Measurements from ENCODE around the gene PMM2.

Gene PMM2

GRCh38 chr16:8760021-8760420, 37.6 kb upstream of the PMM2 start:
- peaks cover 0 to 39% of the 10 kb centered on the region in 2 donors for H3K36me3 ChIP-seq (replicated peaks in 1 of 2; ENCODE audit: control insufficient read depth in 2 of 2, insufficient read depth in 2 of 2, low read length in 2 of 2)
- no CpG with 5 or more reads among the region's 10 CpGs for WGBS, 2 donors (ENCODE audit: extremely low coverage in 2 of 2, insufficient read length in 2 of 2, insufficient replicate concordance in 1 of 2)

GRCh38 chr16:8761078-8761477, 36.6 kb upstream of the PMM2 start:
- Histone ChIP-seq H2BK120ac (ENCODE audit: low read depth, low read length) (no peak overlapping the region), H3K36me3 (replicated peaks in 1 of 2; ENCODE audit: control insufficient read depth in 2 of 2, insufficient read depth in 2 of 2, low read length in 2 of 2) (peaks cover 0 to 39% of the 10 kb centered on the region in 2 donors), H2AFZ (ENCODE audit: low read length) (no peak overlapping the region), H2BK12ac (ENCODE audit: low read length) (no peak overlapping the region), H3K23ac (ENCODE audit: low read depth, low read length, poor library complexity) (no peak overlapping the region), H3K9me3 (replicated peaks in 1 of 2; ENCODE audit: control insufficient read depth in 2 of 2, insufficient read depth in 1 of 2, low read depth in 1 of 2, low read length in 2 of 2) (no peaks in the 10 kb centered on the region), H3K9ac (ENCODE audit: low read depth, low read length, poor library complexity) (no peak overlapping the region), H3K4me3 (ENCODE audit: low read length in 2 of 2) (no peak overlapping the region), H3K27me3 (ENCODE audit: control insufficient read depth in 3 of 3, insufficient read depth in 3 of 3, low read depth in 1 of 3, low read length in 3 of 3) (no peaks in the 10 kb centered on the region), H4K8ac (ENCODE audit: low read depth, low read length) (no peak overlapping the region), H3K4me1 (ENCODE audit: control insufficient read depth in 2 of 2, insufficient read depth in 1 of 2, low read depth in 1 of 2, low read length in 2 of 2) (peaks cover 5 to 12% of the 10 kb centered on the region in 2 donors), H3K4me2 (ENCODE audit: insufficient read depth, low read length, poor library complexity, severe bottlenecking) (no peak overlapping the region), H2BK15ac (ENCODE audit: low read length) (peak overlapping the region; percentile 59), H3K27ac (replicated peaks; ENCODE audit: low read length) (no peak overlapping the region), H3K79me1 (ENCODE audit: low read depth, low read length) (no peaks in the 10 kb centered on the region), H3K4ac (ENCODE audit: low read length) (no peak overlapping the region), H2BK5ac (ENCODE audit: low read length) (no peak overlapping the region), H2AK5ac (ENCODE audit: low read depth, low read length) (no peak overlapping the region), H4K91ac (ENCODE audit: low read depth, low read length, poor library complexity) (no peak overlapping the region), H3K14ac (ENCODE audit: low read length) (no peak overlapping the region), H3K18ac (ENCODE audit: low read length) (no peak overlapping the region)
- 100% methylated on average over 2 of the region's 6 CpGs; no CpG with 5 or more reads in 1 of the 2 donors for WGBS, 2 donors (ENCODE audit: extremely low coverage in 2 of 2, insufficient read length in 2 of 2, insufficient replicate concordance in 1 of 2)
- DNase-seq (ENCODE audit: low spot score): no peak

More at GRCh38 chr16:8760021-8760420, 37.6 kb upstream of the PMM2 start:
- H3K79me1 ChIP-seq (ENCODE audit: low read depth, low read length): no peaks in the 10 kb centered on the region
- H4K8ac ChIP-seq (ENCODE audit: low read depth, low read length): no peak overlapping the region
- H2AK5ac ChIP-seq (ENCODE audit: low read depth, low read length): no peak overlapping the region
- H2BK15ac ChIP-seq (ENCODE audit: low read length): no peak overlapping the region
- no peak overlapping the region for H2BK120ac ChIP-seq (ENCODE audit: low read depth, low read length)
- no peak overlapping the region for H4K91ac ChIP-seq (ENCODE audit: low read depth, low read length, poor library complexity)
- no peak overlapping the region for H3K14ac ChIP-seq (ENCODE audit: low read length)
- H3K27ac ChIP-seq (replicated peaks; ENCODE audit: low read length): no peak overlapping the region
- H3K4me1 ChIP-seq (ENCODE audit: control insufficient read depth in 2 of 2, insufficient read depth in 1 of 2, low read depth in 1 of 2, low read length in 2 of 2): peaks cover 5 to 11% of the 10 kb centered on the region in 2 donors
- H3K18ac ChIP-seq (ENCODE audit: low read length): no peak overlapping the region
- H2BK12ac ChIP-seq (ENCODE audit: low read length): no peak overlapping the region
- H3K23ac ChIP-seq (ENCODE audit: low read depth, low read length, poor library complexity): no peak overlapping the region
- no peaks in the 10 kb centered on the region for H3K27me3 ChIP-seq (ENCODE audit: control insufficient read depth in 3 of 3, insufficient read depth in 3 of 3, low read depth in 1 of 3, low read length in 3 of 3)
- H2BK5ac ChIP-seq (ENCODE audit: low read length): no peak overlapping the region
- H3K4me2 ChIP-seq (ENCODE audit: insufficient read depth, low read length, poor library complexity, severe bottlenecking): no peak overlapping the region
- H3K9ac ChIP-seq (ENCODE audit: low read depth, low read length, poor library complexity): no peak overlapping the region
- no peak for DNase-seq (ENCODE audit: low spot score)
- no peak overlapping the region for H3K4me3 ChIP-seq (ENCODE audit: low read length in 2 of 2)
- H3K9me3 ChIP-seq (replicated peaks in 1 of 2; ENCODE audit: control insufficient read depth in 2 of 2, insufficient read depth in 1 of 2, low read depth in 1 of 2, low read length in 2 of 2): no peaks in the 10 kb centered on the region
- H3K4ac ChIP-seq (ENCODE audit: low read length): no peak overlapping the region
- H2AFZ ChIP-seq (ENCODE audit: low read length): no peak overlapping the region

GRCh38 chr16:8762254-8762653, 35.4 kb upstream of the PMM2 start:
- H3K9ac ChIP-seq (ENCODE audit: low read depth, low read length, poor library complexity): no peak overlapping the region
- peaks cover 0 to 44% of the 10 kb centered on the region in 2 donors for H3K36me3 ChIP-seq (replicated peaks in 1 of 2; ENCODE audit: control insufficient read depth in 2 of 2, insufficient read depth in 2 of 2, low read length in 2 of 2)
- no CpG with 5 or more reads among the region's 4 CpGs for WGBS, 2 donors (ENCODE audit: extremely low coverage in 2 of 2, insufficient read length in 2 of 2, insufficient replicate concordance in 1 of 2)

GRCh38 chr16:8763083-8763482, 34.6 kb upstream of the PMM2 start:
- Histone ChIP-seq H4K91ac (ENCODE audit: low read depth, low read length, poor library complexity) (no peak overlapping the region), H2AK5ac (ENCODE audit: low read depth, low read length) (no peak overlapping the region), H3K14ac (ENCODE audit: low read length) (no peak overlapping the region), H3K4ac (ENCODE audit: low read length) (no peak overlapping the region), H2AFZ (ENCODE audit: low read length) (no peak overlapping the region), H3K79me1 (ENCODE audit: low read depth, low read length) (no peaks in the 10 kb centered on the region), H3K23ac (ENCODE audit: low read depth, low read length, poor library complexity) (no peak overlapping the region), H2BK120ac (ENCODE audit: low read depth, low read length) (no peak overlapping the region), H2BK5ac (ENCODE audit: low read length) (no peak overlapping the region), H3K4me1 (ENCODE audit: control insufficient read depth in 2 of 2, insufficient read depth in 1 of 2, low read depth in 1 of 2, low read length in 2 of 2) (peaks cover 7 to 16% of the 10 kb centered on the region in 2 donors), H3K4me2 (ENCODE audit: insufficient read depth, low read length, poor library complexity, severe bottlenecking) (no peak overlapping the region), H3K9me3 (replicated peaks in 1 of 2; ENCODE audit: control insufficient read depth in 2 of 2, insufficient read depth in 1 of 2, low read depth in 1 of 2, low read length in 2 of 2) (no peaks in the 10 kb centered on the region), H3K4me3 (ENCODE audit: low read length in 2 of 2) (no peak overlapping the region), H3K9ac (ENCODE audit: low read depth, low read length, poor library complexity) (no peak overlapping the region), H3K27ac (replicated peaks; ENCODE audit: low read length) (no peak overlapping the region), H2BK15ac (ENCODE audit: low read length) (no peak overlapping the region), H4K8ac (ENCODE audit: low read depth, low read length) (no peak overlapping the region), H3K36me3 (replicated peaks in 1 of 2; ENCODE audit: control insufficient read depth in 2 of 2, insufficient read depth in 2 of 2, low read length in 2 of 2) (peaks cover 0 to 42% of the 10 kb centered on the region in 2 donors), H3K27me3 (ENCODE audit: control insufficient read depth in 3 of 3, insufficient read depth in 3 of 3, low read depth in 1 of 3, low read length in 3 of 3) (no peaks in the 10 kb centered on the region), H2BK12ac (ENCODE audit: low read length) (no peak overlapping the region), H3K18ac (ENCODE audit: low read length) (no peak overlapping the region)
- WGBS, 2 donors (ENCODE audit: extremely low coverage in 2 of 2, insufficient read length in 2 of 2, insufficient replicate concordance in 1 of 2): no CpG with 5 or more reads among the region's 3 CpGs
- DNase-seq (ENCODE audit: low spot score): no peak

More at GRCh38 chr16:8762254-8762653, 35.4 kb upstream of the PMM2 start:
- Histone ChIP-seq H3K4me3 (ENCODE audit: low read length in 2 of 2) (no peak overlapping the region), H3K27ac (replicated peaks; ENCODE audit: low read length) (no peak overlapping the region), H3K9me3 (replicated peaks in 1 of 2; ENCODE audit: control insufficient read depth in 2 of 2, insufficient read depth in 1 of 2, low read depth in 1 of 2, low read length in 2 of 2) (no peaks in the 10 kb centered on the region), H2BK120ac (ENCODE audit: low read depth, low read length) (no peak overlapping the region), H3K14ac (ENCODE audit: low read length) (no peak overlapping the region), H2AFZ (ENCODE audit: low read length) (no peak overlapping the region), H2AK5ac (ENCODE audit: low read depth, low read length) (no peak overlapping the region), H2BK15ac (ENCODE audit: low read length) (no peak overlapping the region), H2BK12ac (ENCODE audit: low read length) (no peak overlapping the region), H3K18ac (ENCODE audit: low read length) (no peak overlapping the region), H3K79me1 (ENCODE audit: low read depth, low read length) (no peaks in the 10 kb centered on the region), H3K4ac (ENCODE audit: low read length) (no peak overlapping the region), H2BK5ac (ENCODE audit: low read length) (no peak overlapping the region), H3K27me3 (ENCODE audit: control insufficient read depth in 3 of 3, insufficient read depth in 3 of 3, low read depth in 1 of 3, low read length in 3 of 3) (no peaks in the 10 kb centered on the region), H4K91ac (ENCODE audit: low read depth, low read length, poor library complexity) (no peak overlapping the region), H3K4me2 (ENCODE audit: insufficient read depth, low read length, poor library complexity, severe bottlenecking) (no peak overlapping the region), H3K23ac (ENCODE audit: low read depth, low read length, poor library complexity) (no peak overlapping the region), H4K8ac (ENCODE audit: low read depth, low read length) (no peak overlapping the region), H3K4me1 (ENCODE audit: control insufficient read depth in 2 of 2, insufficient read depth in 1 of 2, low read depth in 1 of 2, low read length in 2 of 2) (peaks cover 5 to 15% of the 10 kb centered on the region in 2 donors)
- DNase-seq (ENCODE audit: low spot score): no peak
